HG02885 (cell line): ENCODE data around the gene NR2E1.

ENCODE experiments used
- ATAC-seq: cut with Tn5 transposase; IDR thresholded peaks from one replicate; pipeline ENCODE4 v1.9.1; 2021; ENCODE audit warnings: mild to moderate bottlenecking; ENCODE audit not compliant: unreplicated experiment, poor library complexity

NR2E1 gene

DNA sequence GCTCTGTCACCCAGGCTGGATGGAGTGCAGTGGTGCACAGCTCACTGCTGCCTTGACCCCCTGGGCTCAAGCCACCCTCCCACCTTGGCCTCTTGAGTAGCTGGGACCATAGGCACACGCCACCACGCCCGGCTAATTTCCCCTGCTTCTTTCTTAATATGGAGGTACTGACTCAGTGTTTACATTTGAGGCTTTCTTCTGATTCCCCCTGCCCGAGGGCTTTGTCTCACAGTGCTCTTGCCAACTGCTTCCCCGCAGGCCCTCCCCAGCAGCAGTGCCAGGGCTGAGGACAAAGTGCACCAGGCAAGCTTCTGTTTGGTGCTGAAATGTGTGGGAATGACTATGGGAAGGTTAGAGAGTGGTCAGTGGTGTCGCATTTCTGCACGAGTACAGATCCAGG is 34.8 kb downstream of the NR2E1 start:
- ATAC-seq: no peak

DNA sequence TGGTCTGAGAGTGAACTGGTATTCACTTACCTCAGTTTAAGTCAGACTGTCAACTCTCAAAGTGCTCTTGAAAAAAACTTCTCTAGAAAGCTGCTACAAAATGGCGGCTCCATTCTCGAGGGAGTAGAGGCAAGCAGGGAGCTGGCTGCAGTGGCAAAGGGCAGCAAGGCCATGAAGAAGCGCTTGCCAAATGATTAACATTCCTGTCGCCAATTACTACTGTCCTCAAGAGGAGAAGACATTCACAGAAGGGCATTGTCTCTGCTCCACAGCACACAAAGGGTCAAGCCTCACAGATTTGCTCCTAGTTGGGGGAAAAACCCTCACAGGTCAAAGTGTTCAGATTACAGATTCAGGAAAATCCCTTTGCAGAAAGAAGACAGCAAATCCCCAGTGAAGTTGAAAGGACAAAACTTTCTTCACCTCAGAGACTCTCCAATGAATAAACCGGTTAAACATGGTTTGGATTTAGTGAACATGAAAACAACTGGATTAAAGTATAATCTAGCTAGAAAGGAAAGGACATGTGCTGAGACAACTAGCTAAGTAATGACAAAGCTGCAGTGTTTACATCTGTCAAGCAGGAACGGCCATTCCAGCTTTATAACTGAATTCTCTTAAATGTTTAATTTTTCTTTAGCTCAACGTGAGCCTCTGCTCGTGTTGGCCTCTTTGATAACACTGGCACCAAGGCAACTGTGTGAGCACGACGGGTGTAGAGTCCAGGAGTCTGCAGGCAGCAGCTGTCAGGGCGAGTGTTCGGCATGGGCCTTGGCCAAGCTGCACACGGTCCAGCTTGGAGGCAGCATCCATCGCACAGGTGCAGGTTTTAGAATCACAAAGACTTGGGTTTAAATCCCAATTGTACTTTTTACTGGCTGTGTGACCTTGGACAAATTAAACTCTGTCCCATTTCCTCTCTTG is 37.6 kb downstream of the NR2E1 start:
- no peak for ATAC-seq

DNA sequence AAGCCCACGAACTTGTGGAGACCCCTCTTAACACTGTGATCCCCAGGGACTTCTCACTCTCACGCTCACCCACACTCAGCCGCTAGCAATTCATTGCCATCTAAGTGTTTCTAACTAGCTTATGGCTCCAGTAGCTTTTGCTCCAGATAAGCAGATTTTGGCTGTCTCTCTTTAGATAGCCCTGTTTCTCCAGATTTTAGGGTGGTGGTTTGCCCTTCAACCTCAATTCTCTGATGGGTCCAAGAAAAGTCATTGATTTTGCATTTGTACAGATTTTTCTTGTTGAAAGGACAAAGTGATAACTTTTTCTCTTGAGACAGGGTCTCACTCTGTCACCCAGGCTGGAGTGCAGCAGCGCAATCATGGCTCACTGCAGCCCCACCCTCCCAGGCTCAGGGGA is 41.2 kb downstream of the NR2E1 start:
- ATAC-seq: no peak

- ATAC-seq: no peak
Observed at GRCh38 chr6:108209738-108210137, 43.9 kb downstream of the NR2E1 start.

DNA sequence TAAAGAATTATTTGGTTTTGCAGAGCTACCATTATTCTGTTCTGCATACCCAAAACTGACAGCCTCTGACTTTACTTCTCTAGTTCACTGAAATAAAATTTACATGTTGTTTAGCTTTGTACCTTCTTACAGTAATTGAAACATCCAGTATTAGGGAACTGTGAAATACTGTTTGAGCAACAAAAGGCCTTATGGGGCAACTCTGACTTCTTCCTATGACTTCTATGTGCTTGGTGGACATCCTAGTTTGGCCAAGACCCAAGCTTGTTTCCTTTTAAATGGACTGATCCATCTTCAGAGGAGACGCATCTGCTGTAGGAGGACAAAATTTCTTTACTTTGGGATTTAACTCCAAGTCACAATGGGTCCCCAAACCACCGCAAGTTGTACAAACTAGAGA is 44.7 kb downstream of the NR2E1 start:
- ATAC-seq: no peak

DNA sequence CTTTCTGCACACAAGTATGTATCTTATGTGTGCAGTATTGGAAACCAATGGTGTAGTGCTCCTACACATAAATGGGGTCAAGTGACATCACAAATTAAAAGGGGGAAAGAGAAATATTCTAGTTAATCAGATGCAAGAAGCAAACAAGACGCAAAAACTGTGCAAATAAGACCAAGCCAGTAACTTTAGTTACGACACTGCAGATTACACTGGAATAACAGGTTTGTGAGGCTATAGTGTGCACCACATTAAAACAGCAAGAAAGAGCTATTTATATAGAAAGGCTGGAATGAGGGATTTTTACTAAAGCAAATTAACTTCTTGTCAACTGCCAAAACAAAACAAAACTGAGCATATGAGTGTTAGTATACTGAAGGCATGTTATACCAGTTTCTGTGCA is 45.8 kb downstream of the NR2E1 start:
- ATAC-seq: no peak

GRCh38 chr6:108222064-108222463 is 56.2 kb downstream of the NR2E1 start:
- no peak for ATAC-seq

DNA sequence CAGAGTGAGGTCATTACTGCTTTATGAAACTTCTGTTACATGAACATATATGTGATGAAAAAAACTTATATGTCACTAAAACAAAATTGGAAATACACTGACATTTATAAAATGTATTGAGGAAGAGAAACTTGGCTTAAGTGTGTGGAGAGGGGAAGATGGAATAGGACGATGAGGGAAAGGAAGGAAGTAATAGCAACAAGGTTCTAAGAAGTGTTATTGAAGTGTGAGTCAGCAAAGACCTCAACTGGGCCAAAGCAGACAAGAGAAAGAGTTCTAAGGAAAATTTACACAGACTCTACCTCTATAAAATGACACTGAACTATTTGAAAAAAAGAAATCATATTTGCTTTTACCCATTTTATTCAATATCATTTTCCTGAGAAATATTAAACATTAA is 56.7 kb downstream of the NR2E1 start:
- ATAC-seq: no peak

DNA sequence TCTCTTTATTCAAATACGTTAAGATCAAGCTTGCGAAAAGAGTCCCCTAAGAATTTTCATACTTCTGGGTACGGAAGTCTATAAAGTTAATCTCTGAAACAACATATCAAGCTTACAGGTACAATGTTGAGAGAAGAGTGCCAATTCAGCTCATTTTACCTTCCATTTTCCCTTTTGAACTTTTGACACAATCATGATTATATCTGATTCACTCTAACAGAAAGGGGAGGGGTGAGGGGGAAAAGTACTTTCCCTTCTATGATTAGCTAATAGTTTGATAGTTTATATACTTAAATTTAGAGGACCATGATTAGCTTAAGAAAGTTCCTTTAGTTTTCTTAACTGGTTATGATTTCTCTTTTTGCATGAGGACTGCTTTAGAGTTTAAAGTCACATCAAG is 61.5 kb downstream of the NR2E1 start:
- no peak for ATAC-seq

DNA sequence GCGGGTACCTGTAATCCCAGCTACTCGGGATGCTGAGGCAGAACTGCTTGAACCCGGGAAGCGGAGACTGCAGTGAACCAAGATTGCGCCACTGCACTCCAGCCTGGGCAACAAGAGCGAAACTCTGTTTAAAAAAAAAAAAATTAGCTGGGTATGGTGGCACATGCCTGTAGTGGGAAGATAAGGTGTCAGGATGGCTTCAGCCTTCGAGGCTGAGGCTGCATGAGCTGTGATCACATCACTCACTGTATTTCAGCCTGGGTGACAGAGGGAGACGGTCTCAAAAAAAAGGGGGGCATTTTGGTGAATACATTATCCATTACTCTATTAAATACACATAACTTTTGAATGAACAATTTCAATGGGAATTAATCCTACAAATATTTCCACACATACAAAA is 62.6 kb downstream of the NR2E1 start:
- ATAC-seq: no peak

- ATAC-seq: no peak
Observed at GRCh38 chr6:108235127-108235526, 69.3 kb downstream of the NR2E1 start.

DNA sequence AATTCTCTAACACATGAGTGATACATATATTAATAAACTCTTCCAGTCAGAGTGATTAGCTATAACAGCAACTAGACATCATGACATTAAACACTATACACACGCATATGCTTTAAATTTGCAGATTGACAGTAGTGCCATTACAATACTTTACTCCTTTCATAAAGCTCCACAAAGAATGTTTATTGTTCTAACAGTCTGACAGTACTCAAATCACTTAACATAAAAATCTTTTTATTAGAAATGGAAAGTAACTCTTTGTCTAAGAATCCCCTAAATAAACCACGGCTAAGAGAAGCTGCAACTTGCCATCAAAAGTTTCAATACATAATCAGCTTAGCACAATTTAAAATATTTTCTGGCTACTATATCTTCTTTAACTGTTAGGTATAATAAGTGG is 71.0 kb downstream of the NR2E1 start:
- ATAC-seq: no peak

DNA sequence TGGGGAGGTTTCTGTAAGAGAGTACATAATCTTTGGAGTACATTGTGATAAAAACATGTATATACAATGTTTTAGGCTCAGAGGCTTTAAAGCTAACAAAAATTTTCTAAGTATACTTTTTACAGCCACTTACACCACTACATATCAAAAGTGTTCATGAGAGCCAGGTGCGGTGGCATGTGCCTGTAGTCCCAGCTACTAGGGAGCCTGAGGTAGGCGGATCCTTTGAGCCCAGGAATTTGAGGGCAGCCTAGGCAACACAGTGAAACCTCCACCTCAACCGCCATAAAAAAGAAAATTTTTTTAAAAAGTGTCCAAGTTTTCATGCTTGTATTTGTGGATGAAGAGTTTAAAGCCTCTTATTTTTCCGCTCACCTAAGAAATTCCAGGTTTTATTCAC is 72.5 kb downstream of the NR2E1 start:
- ATAC-seq: no peak
